Right lobe of liver (tissue), 6 donors: ENCODE data around the gene FAM124B. TPM values are rescaled to one million over a fixed set of nuclear protein-coding genes. Genes with fewer than 3 reads are reported as not detected.

Experiments
- ATAC-seq, 4 donors: fragments of 200-7000 bp; cut with Tn5 transposase; one replicate each; pipeline ENCODE4 v1.9.1; 2020; ENCODE audit warnings: mild to moderate bottlenecking in 4 of 4, moderate library complexity in 4 of 4
- DNase-seq, 3 donors: peaks; one replicate each; pipeline ENCODE4 v3.0.0-alpha.2; 2020
- H3K27ac ChIP-seq, 3 donors: fragments of 200-600 bp; one replicate each; pipeline ENCODE4 v1.8.0; 2022
- H3K27me3 ChIP-seq, 2 donors: fragments of 200-600 bp; one replicate each; pipeline ENCODE4 v1.8.0; 2022
- H3K36me3 ChIP-seq, 4 donors: fragments of 200-600 bp; sonication (generic) in 1 of 4; one replicate each; pipeline versions ENCODE4 v1.5.1 to v1.8.0; 2017 to 2022; ENCODE audit warnings: control low read depth in 1 of 4
- H3K4me1 ChIP-seq, 4 donors: fragments of 200-600 bp; sonication (generic) in 1 of 4; one replicate each; pipeline versions ENCODE4 v1.5.1 to v1.8.0; 2017 to 2022; ENCODE audit warnings: control low read depth in 1 of 4
- H3K4me3 ChIP-seq, 3 donors: fragments of 200-600 bp; one replicate each; pipeline ENCODE4 v1.8.0; 2022
- H3K9me3 ChIP-seq, 4 donors: fragments of 200-600 bp; sonication (generic) in 1 of 4; one replicate each; pipeline versions ENCODE4 v1.5.1 to v1.8.0; 2017 to 2022; ENCODE audit warnings: control low read depth in 1 of 4
- CTCF ChIP-seq, 4 donors: fragments of 200-600 bp in 3 of 4; fragments of 450-650 bp in 1 of 4; IDR thresholded peaks; one replicate each; pipeline versions ENCODE4 v1.5.1 to v1.8.0; 2016 to 2022; ENCODE audit warnings: antibody characterized with exemption in 4 of 4, mild to moderate bottlenecking in 2 of 4
- POLR2A ChIP-seq: fragments of 450-650 bp; IDR thresholded peaks from one replicate; pipeline ENCODE4 v1.6.1; 2017; ENCODE audit warnings: antibody characterized with exemption, mild to moderate bottlenecking
- WGBS: methylation state at CpG from one replicate; pipeline ENCODE4 v1.1.6; 2018; ENCODE audit warnings: low coverage, low lambda C conversion rate; ENCODE audit not compliant: insufficient coverage; ENCODE audit errors: missing lambda C conversion rate; 5-methylcytosine and 5-hydroxymethylcytosine counted together
- intact Hi-C, 2 donors: fragments of 100-400 bp; cut with DNase I; formaldehyde crosslinking; loops; one replicate each; pipeline versions ENCODE4 v1.11.2 to v1.14.1; 2022
- total RNA-seq, 6 experiments: library from RNA; depleted of rRNA in 2 of 6; stranded (reverse); fragments of >200 nt in 2 of 6; fragmentation: NEBNext Ultra II Directional in 3 of 6; extraction: Animal tissue kit (Norgen Biotek cat#: 25700) in 3 of 6; gene quantifications; one replicate each; pipeline versions ENCODE4 v1.1.0 to v1.2.4, GENCODE V29; 2016 to 2023
- donor health status: DM: no; HTN: yes; CAD: no.
- donor health status: DM: no; HTN: no; CAD: no.
- donor health status: DM: no; HTN: no; CAD: no.
- donor health status: DM: no; HTN: yes; CAD: no.
- donor health status: DM: no; HTN: yes; CAD: no.

Gene FAM124B
- total RNA-seq, 6 experiments from 2014 or later: 0.14 to 2.4 (median 0.56) TPM

GRCh38 chr2:224345492-224345891 is 56.4 kb downstream of the FAM124B start:
- Histone ChIP-seq H3K9me3 (no peaks in the 10 kb centered on the region), H3K27ac (no peak overlapping the region), H3K27me3 (no peaks in the 10 kb centered on the region), H3K36me3 (no peaks in the 10 kb centered on the region), H3K4me1 (no peaks in the 10 kb centered on the region), H3K4me3 (no peak overlapping the region)
- intact Hi-C loops: no loop called here
- TF ChIP-seq CTCF (IDR thresholded peaks at IDR 0.05): no peak
- TF ChIP-seq POLR2A: no peak
- DNase-seq: no peak
- ATAC-seq: no peak
- WGBS: no CpG with 5 or more reads among the region's 2 CpGs

GRCh38 chr2:224343226-224343625 is 58.7 kb downstream of the FAM124B start:
- ATAC-seq (no peak), DNase-seq (no peak)
- intact Hi-C loops: no loop called here
- 77% methylated on average over 4 of the region's 4 CpGs for WGBS
- Histone ChIP-seq H3K4me3 (no peak overlapping the region), H3K27ac (no peak overlapping the region), H3K9me3 (no peaks in the 10 kb centered on the region), H3K4me1 (no peaks in the 10 kb centered on the region), H3K27me3 (no peaks in the 10 kb centered on the region), H3K36me3 (no peaks in the 10 kb centered on the region)
- TF ChIP-seq CTCF (IDR thresholded peaks at IDR 0.05) (no peak), POLR2A (no peak)

DNA sequence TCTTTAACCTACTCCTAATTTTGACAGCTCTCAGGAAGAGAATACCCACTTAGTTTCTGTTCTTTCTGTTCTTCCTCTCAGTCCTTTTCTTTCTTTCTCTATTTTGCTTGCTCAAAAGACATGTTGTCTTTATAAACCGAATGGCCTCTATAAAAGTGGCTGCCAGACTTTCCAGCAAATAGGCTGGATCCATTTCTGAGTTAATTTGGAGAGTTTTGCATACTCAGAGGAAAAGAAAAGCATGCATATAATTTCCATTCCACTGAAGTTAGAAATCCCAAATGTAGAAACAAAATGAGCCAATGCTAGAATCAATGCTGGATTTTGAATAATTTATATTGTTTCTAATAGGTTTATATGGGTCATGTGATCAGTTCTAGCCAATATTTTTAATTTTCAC is 65.9 kb downstream of the FAM124B start:
- TF ChIP-seq CTCF (IDR thresholded peaks at IDR 0.05) (no peak), POLR2A (no peak)
- Histone ChIP-seq H3K27me3 (no peaks in the 10 kb centered on the region), H3K27ac (no peak overlapping the region), H3K9me3 (no peaks in the 10 kb centered on the region), H3K36me3 (no peaks in the 10 kb centered on the region), H3K4me1 (peaks cover 0 to 12% (median 0%) of the 10 kb centered on the region in 4 donors), H3K4me3 (no peak overlapping the region)
- 33% methylated on average over 1 of the region's 1 CpG for WGBS
- ATAC-seq (no peak), DNase-seq (no peak)
- intact Hi-C loops: no loop called here

DNA sequence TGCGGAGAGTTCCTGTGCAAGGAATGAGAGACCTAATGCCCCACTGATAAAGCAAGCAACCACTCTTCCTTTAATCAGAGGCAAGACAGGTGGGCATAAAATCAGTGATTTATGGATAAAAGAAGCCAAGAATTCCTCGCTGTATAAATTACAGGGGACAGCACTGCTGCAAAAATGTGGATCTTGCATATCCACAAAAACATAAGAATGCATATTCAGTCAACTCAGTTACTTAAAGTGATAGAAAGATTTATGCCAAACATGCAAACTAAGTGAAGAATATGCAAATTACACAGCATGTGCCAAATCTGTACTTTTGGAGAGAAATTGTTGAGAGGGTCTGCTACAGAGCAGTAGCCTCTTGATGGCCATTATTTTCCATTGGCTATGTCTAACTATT is 67.2 kb downstream of the FAM124B start:
- no peak overlapping the region for H3K27ac ChIP-seq
- no peaks in the 10 kb centered on the region for H3K9me3 ChIP-seq
- whole genome bisulfite sequencing: 47% methylated on average over 2 of the region's 2 CpGs
- H3K4me3 ChIP-seq: no peak overlapping the region
- no peak for ATAC-seq
- H3K27me3 ChIP-seq: no peaks in the 10 kb centered on the region
- TF ChIP-seq POLR2A: no peak
- TF ChIP-seq CTCF (IDR thresholded peaks at IDR 0.05): no peak
- intact Hi-C loops: no loop called here
- no peaks in the 10 kb centered on the region for H3K36me3 ChIP-seq
- H3K4me1 ChIP-seq: peaks cover 0 to 12% (median 0%) of the 10 kb centered on the region in 4 donors
- no peak for DNase-seq
